Ishikawa (cell line): ENCODE results near the gene DNAJC18.

Experiments
- CEBPB ChIP-seq: IDR thresholded peaks from 2 replicates; pipeline ENCODE4 v1.6.1; 2012
- CREB1 ChIP-seq: IDR thresholded peaks from 2 replicates; pipeline ENCODE4 v1.6.1; 2012; ENCODE audit warnings: low read depth
- EGR1 ChIP-seq: IDR thresholded peaks from 2 replicates; pipeline ENCODE4 v1.6.1; 2012
- EP300 ChIP-seq: IDR thresholded peaks from 2 replicates; pipeline ENCODE4 v1.6.1; 2012; ENCODE audit warnings: borderline replicate concordance
- FOXM1 ChIP-seq: IDR thresholded peaks from 2 replicates; pipeline ENCODE4 v1.6.1; 2012; ENCODE audit warnings: low read depth, borderline replicate concordance
- MAX ChIP-seq: IDR thresholded peaks from 2 replicates; pipeline ENCODE4 v1.6.1; 2012
- NFIC ChIP-seq: IDR thresholded peaks from 2 replicates; pipeline ENCODE4 v1.6.1; 2012
- RAD21 ChIP-seq: IDR thresholded peaks from 2 replicates; pipeline ENCODE4 v1.6.1; 2012; ENCODE audit warnings: low read depth
- REST ChIP-seq: IDR thresholded peaks from 2 replicates; pipeline ENCODE4 v1.6.1; 2012; ENCODE audit warnings: low read depth, mild to moderate bottlenecking
- TAF1 ChIP-seq: IDR thresholded peaks from 2 replicates; pipeline ENCODE4 v1.6.1; 2012; ENCODE audit warnings: low read depth, mild to moderate bottlenecking
- TCF12 ChIP-seq: IDR thresholded peaks from 2 replicates; pipeline ENCODE4 v1.6.1; 2012; ENCODE audit warnings: low read depth
- TEAD4 ChIP-seq: IDR thresholded peaks from 2 replicates; pipeline ENCODE4 v1.6.1; 2012
- USF1 ChIP-seq: IDR thresholded peaks from 2 replicates; pipeline ENCODE4 v1.6.1; 2012
- YY1 ChIP-seq: IDR thresholded peaks from 2 replicates; pipeline ENCODE4 v1.6.1; 2012; ENCODE audit warnings: low read depth
- ZBTB7A ChIP-seq: IDR thresholded peaks from 2 replicates; pipeline ENCODE4 v1.6.1; 2012; ENCODE audit warnings: low read depth

DNAJC18 gene

GRCh38 chr5:139458580-139459407 lies 19.5 kb upstream of the DNAJC18 start:
- TF ChIP-seq EGR1, result no peak

GRCh38 chr5:139457653-139458306 lies 18.5 kb upstream of the DNAJC18 start:
- TF ChIP-seq REST, result no peak

GRCh38 chr5:139457241-139457640 lies 17.9 kb upstream of the DNAJC18 start:
- TF ChIP-seq USF1 (no peak), MAX (no peak), NFIC (no peak), RAD21 (no peak), TEAD4 (no peak), EP300 (no peak), TCF12 (no peak), REST (no peak), ZBTB7A (no peak), YY1 (no peak), EGR1 (no peak), TAF1 (no peak), FOXM1 (no peak), CEBPB (no peak), CREB1 (no peak)

- TF ChIP-seq TEAD4 (no peak), CREB1 (no peak), NFIC (no peak), MAX (no peak), CEBPB (no peak), REST (no peak), TCF12 (no peak), USF1 (no peak), EGR1 (no peak), ZBTB7A (no peak), TAF1 (no peak), RAD21 (no peak), FOXM1 (no peak), YY1 (no peak), EP300 (no peak)
Measured at GRCh38 chr5:139456776-139457175, 17.5 kb upstream of the DNAJC18 start.
